ENCODE data around the gene RNF130.

DNA sequence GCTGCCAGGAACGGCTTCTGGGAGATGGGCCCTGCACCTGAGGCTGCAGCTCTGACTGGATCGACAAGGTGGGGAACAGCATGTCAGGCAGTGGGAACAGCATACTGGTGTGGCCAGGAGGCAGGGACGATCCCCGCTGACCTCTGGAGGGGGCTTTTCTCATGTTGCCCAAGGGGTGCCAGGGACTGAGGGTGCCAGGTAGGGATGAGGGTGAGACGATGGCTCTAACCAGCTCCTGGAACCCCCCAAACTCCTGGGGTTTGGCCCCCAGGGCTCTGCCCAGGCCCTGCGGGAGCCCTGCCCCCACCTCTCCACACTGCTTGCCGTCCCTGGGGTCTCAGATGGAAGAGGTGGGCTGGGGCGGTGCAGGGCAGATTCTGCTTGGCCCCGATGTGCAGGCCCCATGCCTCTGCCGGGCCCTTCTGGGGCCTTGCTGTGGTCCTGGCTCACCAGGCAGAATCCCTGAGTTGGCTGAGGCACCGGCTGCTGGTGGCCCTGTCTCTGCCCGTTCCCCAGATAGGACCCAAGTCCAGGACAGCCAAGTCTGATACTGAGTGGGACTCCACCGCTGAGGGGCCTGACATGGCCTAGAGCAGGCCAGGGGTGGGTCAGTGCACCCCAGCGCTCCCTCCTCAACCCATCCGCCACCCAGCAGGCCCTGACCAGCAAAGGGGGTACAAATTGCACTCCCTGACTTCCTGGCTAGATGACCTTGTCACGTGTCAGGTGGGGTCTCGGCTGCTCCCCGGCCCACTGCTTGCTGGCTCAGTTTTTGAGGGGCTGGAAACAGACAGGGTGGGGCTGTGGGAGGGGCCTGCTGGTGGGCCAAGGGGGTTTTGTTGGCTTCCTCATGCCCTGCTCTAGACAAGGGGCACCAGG lies 28.4 kb upstream of the RNF130 start:
- TF ChIP-seq, protein P1, sequence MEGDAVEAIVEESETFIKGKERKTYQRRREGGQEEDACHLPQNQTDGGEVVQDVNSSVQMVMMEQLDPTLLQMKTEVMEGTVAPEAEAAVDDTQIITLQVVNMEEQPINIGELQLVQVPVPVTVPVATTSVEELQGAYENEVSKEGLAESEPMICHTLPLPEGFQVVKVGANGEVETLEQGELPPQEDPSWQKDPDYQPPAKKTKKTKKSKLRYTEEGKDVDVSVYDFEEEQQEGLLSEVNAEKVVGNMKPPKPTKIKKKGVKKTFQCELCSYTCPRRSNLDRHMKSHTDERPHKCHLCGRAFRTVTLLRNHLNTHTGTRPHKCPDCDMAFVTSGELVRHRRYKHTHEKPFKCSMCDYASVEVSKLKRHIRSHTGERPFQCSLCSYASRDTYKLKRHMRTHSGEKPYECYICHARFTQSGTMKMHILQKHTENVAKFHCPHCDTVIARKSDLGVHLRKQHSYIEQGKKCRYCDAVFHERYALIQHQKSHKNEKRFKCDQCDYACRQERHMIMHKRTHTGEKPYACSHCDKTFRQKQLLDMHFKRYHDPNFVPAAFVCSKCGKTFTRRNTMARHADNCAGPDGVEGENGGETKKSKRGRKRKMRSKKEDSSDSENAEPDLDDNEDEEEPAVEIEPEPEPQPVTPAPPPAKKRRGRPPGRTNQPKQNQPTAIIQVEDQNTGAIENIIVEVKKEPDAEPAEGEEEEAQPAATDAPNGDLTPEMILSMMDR (IDR thresholded peaks at IDR 0.05; ENCODE audit: insufficient read depth, low read depth, low read length): no peak
- no peak for TF ChIP-seq EZH2 (IDR thresholded peaks at IDR 0.05; ENCODE audit: insufficient read depth, low read length)

Data from astrocyte (in vitro differentiated cells and primary cell).